Astrocyte of the spinal cord (primary cell): ENCODE results near the gene SLX9.

ENCODE experiments used
- DNase-seq: peaks from one replicate; pipeline ENCODE4 v3.0.0; 2011; ENCODE audit warnings: low read depth, low spot score
- H3K4me3 ChIP-seq: 2 replicates; pipeline ENCODE4 v1.5.1; 2011; ENCODE audit warnings: low read depth, mild to moderate bottlenecking, low read length, moderate library complexity
- in situ Hi-C: cut with HindIII; loops from 2 replicates; pipeline ENCODE4 v1.10.0; 2017; ENCODE audit warnings: low sequenced_read_pairs
- TF ChIP-seq, protein P1 (sequence below): IDR thresholded peaks from 2 replicates; pipeline ENCODE4 v1.5.1; 2012; ENCODE audit warnings: low read depth, mild to moderate bottlenecking, low read length, inconsistent platforms

Gene SLX9

DNA sequence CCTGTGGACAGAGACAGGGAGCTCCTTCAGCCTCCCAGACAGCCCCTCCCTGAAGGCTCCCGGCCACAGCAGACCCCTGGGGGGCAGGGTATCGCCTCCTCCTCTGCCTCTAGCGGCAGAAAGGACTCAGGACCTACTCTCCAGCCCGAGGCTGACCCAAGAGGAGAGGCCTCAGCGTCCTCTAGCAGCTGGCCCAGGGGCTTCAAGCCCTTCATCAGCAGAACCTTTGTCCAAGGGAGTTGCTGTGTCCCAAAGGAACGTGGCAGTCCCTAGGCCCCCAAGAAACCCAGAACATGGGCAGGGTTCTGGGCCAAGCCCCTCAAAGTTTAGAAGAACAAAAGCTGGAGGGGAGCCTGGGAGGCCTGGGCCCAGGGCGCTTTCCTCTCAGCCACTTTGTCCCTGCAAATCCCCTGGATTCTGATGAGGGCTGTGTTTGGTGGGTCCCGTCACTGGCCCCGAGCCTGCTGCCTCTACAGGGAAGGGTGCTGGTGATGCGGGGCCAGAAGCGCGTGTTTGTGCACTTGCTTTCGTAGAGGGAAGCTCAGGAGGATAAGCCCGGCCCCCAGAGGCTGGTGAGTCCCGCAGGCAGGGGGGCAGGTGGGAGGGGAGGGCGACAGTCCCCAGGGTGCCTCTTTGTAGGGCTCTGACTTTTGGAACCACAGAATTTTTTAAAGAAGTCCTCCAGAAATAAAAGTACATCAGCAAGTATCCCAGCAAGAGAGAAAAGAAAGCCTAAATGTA lies 32.4 kb upstream of the SLX9 start:
- no peak overlapping the region for H3K4me3 ChIP-seq
- in situ Hi-C loops = no loop called here
- TF ChIP-seq, protein P1, sequence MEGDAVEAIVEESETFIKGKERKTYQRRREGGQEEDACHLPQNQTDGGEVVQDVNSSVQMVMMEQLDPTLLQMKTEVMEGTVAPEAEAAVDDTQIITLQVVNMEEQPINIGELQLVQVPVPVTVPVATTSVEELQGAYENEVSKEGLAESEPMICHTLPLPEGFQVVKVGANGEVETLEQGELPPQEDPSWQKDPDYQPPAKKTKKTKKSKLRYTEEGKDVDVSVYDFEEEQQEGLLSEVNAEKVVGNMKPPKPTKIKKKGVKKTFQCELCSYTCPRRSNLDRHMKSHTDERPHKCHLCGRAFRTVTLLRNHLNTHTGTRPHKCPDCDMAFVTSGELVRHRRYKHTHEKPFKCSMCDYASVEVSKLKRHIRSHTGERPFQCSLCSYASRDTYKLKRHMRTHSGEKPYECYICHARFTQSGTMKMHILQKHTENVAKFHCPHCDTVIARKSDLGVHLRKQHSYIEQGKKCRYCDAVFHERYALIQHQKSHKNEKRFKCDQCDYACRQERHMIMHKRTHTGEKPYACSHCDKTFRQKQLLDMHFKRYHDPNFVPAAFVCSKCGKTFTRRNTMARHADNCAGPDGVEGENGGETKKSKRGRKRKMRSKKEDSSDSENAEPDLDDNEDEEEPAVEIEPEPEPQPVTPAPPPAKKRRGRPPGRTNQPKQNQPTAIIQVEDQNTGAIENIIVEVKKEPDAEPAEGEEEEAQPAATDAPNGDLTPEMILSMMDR = no peak
- no peak for DNase-seq

DNA sequence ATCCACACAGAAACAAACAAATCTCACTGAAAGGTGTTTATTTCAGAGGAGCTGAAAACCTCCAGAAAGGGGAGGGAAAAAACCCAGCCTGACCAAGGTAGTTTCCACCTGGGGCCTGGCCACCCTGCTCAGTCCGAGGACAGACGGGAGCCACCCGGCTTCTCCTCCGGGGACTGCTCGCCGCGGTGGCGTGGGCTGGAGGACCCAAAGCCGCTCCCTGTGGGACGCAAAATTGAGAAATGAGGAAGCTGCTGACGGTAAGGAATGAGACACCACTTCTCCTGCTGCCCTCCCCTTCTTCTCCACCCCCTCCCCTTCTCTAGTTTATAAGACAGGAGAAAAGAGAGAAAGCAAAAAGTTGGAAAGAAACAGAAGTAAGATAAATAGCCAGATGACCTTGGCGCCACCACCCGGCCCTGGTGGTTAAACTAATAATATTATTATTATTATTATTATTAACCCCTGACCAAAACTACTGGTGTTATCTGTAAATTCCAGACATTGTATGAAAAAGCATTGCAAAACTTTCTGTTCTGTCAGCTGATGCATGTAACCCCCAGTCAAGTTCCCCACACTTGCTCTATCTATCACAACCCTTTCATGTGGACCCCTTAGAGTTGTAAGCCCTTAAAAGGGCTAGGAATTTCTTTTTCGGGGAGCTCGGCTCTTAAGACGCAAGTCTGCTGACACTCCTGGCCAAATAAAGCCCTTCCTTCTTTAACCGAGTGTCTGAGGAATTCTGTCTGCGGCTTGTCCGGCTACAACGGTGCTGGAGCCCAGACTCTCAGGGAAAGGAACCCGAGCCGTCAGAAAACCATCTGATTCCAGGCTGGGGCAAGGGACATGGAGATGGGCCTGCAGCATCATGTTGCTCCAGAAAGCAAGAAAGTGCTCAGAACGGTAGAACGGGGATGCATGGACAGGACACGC lies 31.6 kb upstream of the SLX9 start:
- no peak overlapping the region for H3K4me3 ChIP-seq
- TF ChIP-seq, protein P1 = no peak
- no peak for DNase-seq
- in situ Hi-C loops = no loop called here

DNA sequence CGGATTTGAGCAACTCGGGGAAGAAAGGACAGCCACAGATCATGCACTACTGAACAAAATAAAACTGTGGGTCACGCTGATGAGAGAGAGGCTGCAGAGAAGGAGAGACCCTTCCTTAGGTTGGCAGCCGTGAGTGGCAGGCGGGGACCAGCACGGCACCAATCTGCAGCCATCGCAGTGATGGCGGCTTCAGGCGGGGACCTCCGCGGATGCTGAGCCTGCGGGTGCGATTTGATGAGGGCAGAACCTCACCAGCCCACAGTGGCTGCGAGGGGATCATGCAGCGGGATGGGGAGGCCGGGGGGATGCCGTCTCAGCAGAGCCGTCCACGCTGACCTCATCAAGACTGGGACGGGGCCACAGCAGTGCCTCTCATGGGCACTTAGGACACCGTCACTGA lies 30.9 kb upstream of the SLX9 start:
- no peak for DNase-seq
- no peak overlapping the region for H3K4me3 ChIP-seq
- in situ Hi-C loops = no loop called here
- TF ChIP-seq, protein P1 = no peak

DNA sequence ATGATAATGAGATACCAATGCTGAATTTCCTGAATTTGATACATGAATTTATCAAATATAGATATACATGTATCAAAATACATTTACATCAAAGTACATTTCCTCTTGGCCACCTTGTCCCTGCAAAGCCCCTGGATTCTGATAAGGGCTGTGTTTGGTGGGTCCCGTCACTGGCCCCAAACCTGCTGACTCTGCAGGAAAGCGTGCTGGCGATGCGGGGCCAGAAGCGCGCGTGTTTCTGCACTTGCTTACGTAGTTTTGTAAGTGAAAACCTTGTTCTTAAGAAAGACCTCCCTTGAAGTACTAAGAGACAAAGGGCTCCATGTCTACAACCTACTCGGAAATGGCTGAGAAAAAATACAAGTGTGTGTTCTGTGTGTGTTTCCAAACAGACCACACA lies 30.1 kb upstream of the SLX9 start:
- H3K4me3 ChIP-seq = no peak overlapping the region
- DNase-seq = no peak
- TF ChIP-seq, protein P1 = no peak
- in situ Hi-C loops = no loop called here

DNA sequence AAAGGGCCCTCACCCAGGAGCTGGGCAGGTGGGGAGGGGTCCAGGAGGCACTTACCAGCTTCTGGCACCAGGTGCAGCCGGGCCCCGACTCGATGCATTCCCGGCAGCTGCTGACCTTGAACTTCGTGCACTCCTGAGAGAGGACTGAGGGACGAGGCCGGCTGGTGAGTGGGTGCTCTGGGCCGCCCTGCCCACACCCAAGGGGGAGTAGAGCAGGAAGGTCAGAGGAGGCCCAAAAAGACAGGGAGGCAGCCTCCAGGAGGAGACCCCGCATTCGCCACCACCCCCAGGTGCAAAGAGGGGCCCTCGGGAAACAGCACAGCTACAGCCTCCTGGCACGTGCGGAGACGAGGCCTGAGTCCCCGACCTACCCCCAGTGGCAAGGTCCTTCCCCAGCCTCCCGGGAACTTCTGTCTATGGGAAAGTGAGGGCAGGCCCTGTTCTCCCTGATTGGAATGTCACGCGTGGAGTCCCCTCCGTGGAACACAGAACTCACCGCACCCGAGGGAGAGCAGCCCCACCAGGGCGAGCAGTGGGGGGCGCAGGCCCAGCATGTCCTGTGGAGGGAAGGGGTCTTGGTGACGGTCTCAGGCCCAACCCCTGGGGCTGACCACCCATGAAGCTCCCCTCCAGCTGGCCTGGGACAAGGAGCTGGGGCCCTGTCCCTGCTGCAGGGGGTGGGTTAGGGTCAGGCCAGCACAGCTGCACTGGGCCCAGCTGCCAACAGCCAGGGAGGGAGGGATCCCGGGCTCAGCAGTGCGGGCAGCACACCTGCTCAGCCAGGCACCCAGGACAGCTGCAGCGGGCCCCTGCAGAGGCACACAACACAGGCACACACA lies 29.4 kb upstream of the SLX9 start:
- TF ChIP-seq, protein P1 = no peak
- no peak for DNase-seq
- in situ Hi-C loops = no loop called here
- H3K4me3 ChIP-seq = no peak overlapping the region

DNA sequence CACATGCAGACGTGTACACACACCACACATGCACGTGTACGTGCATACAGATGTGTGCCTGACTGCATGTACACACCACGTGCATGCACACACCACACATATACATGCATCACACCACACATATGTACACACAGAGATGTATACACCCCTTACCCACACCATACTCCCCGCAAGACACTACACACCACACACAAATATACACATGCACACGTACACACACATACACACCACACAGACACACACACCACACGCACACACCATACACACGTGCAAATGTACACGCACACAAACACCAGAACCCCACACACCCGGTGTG lies 28.8 kb upstream of the SLX9 start:
- in situ Hi-C loops = no loop called here
- no peak overlapping the region for H3K4me3 ChIP-seq
- TF ChIP-seq, protein P1 = no peak
- DNase-seq = no peak
